ENCODE results near the gene AR. TPM values are rescaled to one million over a fixed set of nuclear protein-coding genes. Genes with fewer than 3 reads are reported as not detected.

Gene AR
- total RNA-seq, 6 experiments from 2014 or later, result 12.2 to 18.2 (median 15.5) TPM

GRCh38 chrX:67523002-67523681 is 20.7 kb upstream of the AR start:
- no peak for TF ChIP-seq CTCF (IDR thresholded peaks at IDR 0.05)
- no peaks in the 10 kb centered on the region for H3K9me3 Mint-ChIP-seq
- H3K27me3 Mint-ChIP-seq (ENCODE audit: insufficient read depth), result peaks cover 3% of the 10 kb centered on the region; the same call in 1 of the 2 replicates
- no peak overlapping the region for H3K4me3 Mint-ChIP-seq
- H3K4me1 Mint-ChIP-seq (ENCODE audit: low read depth), result no peaks in the 10 kb centered on the region
- no peak for DNase-seq
- no peaks in the 10 kb centered on the region for H3K36me3 Mint-ChIP-seq (ENCODE audit: low read depth)
- no peak overlapping the region for H3K27ac Mint-ChIP-seq

GRCh38 chrX:67523932-67524331 is 19.9 kb upstream of the AR start:
- DNase-seq, result no peak
- H3K36me3 Mint-ChIP-seq (ENCODE audit: low read depth), result no peaks in the 10 kb centered on the region
- H3K27ac Mint-ChIP-seq, result no peak overlapping the region

GRCh38 chrX:67524428-67524827 is 19.4 kb upstream of the AR start:
- Mint-ChIP-seq H3K27ac (no peak overlapping the region), H3K4me1 (ENCODE audit: low read depth) (no peaks in the 10 kb centered on the region)

More at GRCh38 chrX:67523932-67524331, 19.9 kb upstream of the AR start:
- H3K4me3 Mint-ChIP-seq, result no peak overlapping the region
- H3K27me3 Mint-ChIP-seq (ENCODE audit: insufficient read depth), result peaks cover 3% of the 10 kb centered on the region; the same call in 1 of the 2 replicates
- H3K4me1 Mint-ChIP-seq (ENCODE audit: low read depth), result no peaks in the 10 kb centered on the region
- H3K9me3 Mint-ChIP-seq, result no peaks in the 10 kb centered on the region
- no peak for TF ChIP-seq CTCF (IDR thresholded peaks at IDR 0.05)

GRCh38 chrX:67524950-67525691 is 18.7 kb upstream of the AR start:
- Mint-ChIP-seq H3K36me3 (ENCODE audit: low read depth) (no peaks in the 10 kb centered on the region), H3K27ac (no peak overlapping the region), H3K27me3 (ENCODE audit: insufficient read depth) (peaks cover 3% of the 10 kb centered on the region; the same call in 1 of the 2 replicates), H3K9me3 (no peaks in the 10 kb centered on the region), H3K4me3 (no peak overlapping the region), H3K4me1 (ENCODE audit: low read depth) (no peaks in the 10 kb centered on the region)
- no peak for TF ChIP-seq CTCF (IDR thresholded peaks at IDR 0.05)
- no peak for DNase-seq

More at GRCh38 chrX:67524428-67524827, 19.4 kb upstream of the AR start:
- no peak for TF ChIP-seq CTCF (IDR thresholded peaks at IDR 0.05)
- no peak for DNase-seq
- Mint-ChIP-seq H3K9me3 (no peaks in the 10 kb centered on the region), H3K4me3 (no peak overlapping the region), H3K27me3 (ENCODE audit: insufficient read depth) (peaks cover 3% of the 10 kb centered on the region; the same call in 1 of the 2 replicates), H3K36me3 (ENCODE audit: low read depth) (no peaks in the 10 kb centered on the region)

GRCh38 chrX:67536564-67536963 is 7.3 kb upstream of the AR start:
- Mint-ChIP-seq H3K27ac (no peak overlapping the region), H3K36me3 (ENCODE audit: low read depth) (no peaks in the 10 kb centered on the region), H3K9me3 (no peaks in the 10 kb centered on the region), H3K4me3 (no peak overlapping the region), H3K4me1 (ENCODE audit: low read depth) (peaks cover 14% of the 10 kb centered on the region), H3K27me3 (ENCODE audit: insufficient read depth) (no peaks in the 10 kb centered on the region)
- no peak for TF ChIP-seq CTCF (IDR thresholded peaks at IDR 0.05)
- no peak for DNase-seq

Measured in HFFc6 (cell line).